ENCODE data around the gene ZFYVE16.
"Not testable (repeated sequence)": the region's sequence is repeated elsewhere in the genome, so short reads cannot be mapped to it uniquely, and the experiment has no call there.

Gene ZFYVE16

GRCh38 chr5:80411589-80412219, 3.8 kb downstream of the ZFYVE16 start:
- DNase-seq = no peak

- DNase-seq = no peak
These were observed 6.2 kb downstream of the ZFYVE16 start for GRCh38 chr5:80414113-80414512.

- no peak for DNase-seq
These were observed 10.1 kb downstream of the ZFYVE16 start for GRCh38 chr5:80417973-80418372.

GRCh38 chr5:80424365-80424764, 16.5 kb downstream of the ZFYVE16 start:
- DNase-seq = not testable (repeated sequence)

GRCh38 chr5:80435476-80435875, 27.6 kb downstream of the ZFYVE16 start:
- no peak for DNase-seq

GRCh38 chr5:80437326-80437725, 29.5 kb downstream of the ZFYVE16 start:
- no peak for DNase-seq

- DNase-seq = no peak
These were observed 30.9 kb downstream of the ZFYVE16 start for GRCh38 chr5:80438739-80439138.

- DNase-seq = no peak
These were observed 31.3 kb downstream of the ZFYVE16 start for GRCh38 chr5:80439213-80439612.

- no peak for DNase-seq
These were observed 34.9 kb downstream of the ZFYVE16 start for GRCh38 chr5:80442742-80443141.

- no peak for DNase-seq
These were observed 45.5 kb downstream of the ZFYVE16 start for GRCh38 chr5:80453366-80453765.

GRCh38 chr5:80463269-80463668, 55.4 kb downstream of the ZFYVE16 start:
- DNase-seq = no peak

GRCh38 chr5:80466669-80467485, 59.0 kb downstream of the ZFYVE16 start:
- no peak for DNase-seq

GRCh38 chr5:80468131-80468530, 60.3 kb downstream of the ZFYVE16 start:
- no peak for DNase-seq

- not testable (repeated sequence) for DNase-seq
These were observed 62.8 kb downstream of the ZFYVE16 start for GRCh38 chr5:80470631-80471030.

GRCh38 chr5:80474929-80475328, 67.1 kb downstream of the ZFYVE16 start:
- no peak for DNase-seq

GRCh38 chr5:80479713-80480112, 71.8 kb downstream of the ZFYVE16 start:
- no peak for DNase-seq

- no peak for DNase-seq
These were observed 72.5 kb downstream of the ZFYVE16 start for GRCh38 chr5:80480354-80480753.

- DNase-seq = no peak
These were observed 73.4 kb downstream of the ZFYVE16 start for GRCh38 chr5:80481019-80481893.

- no peak for DNase-seq
These were observed 74.7 kb downstream of the ZFYVE16 start for GRCh38 chr5:80482578-80482977.

- no peak for DNase-seq
These were observed 75.9 kb downstream of the ZFYVE16 start for GRCh38 chr5:80483636-80484232.

- DNase-seq = no peak
These were observed 79.6 kb downstream of the ZFYVE16 start for GRCh38 chr5:80487444-80487828.

GRCh38 chr5:80487829-80488721, 80.2 kb downstream of the ZFYVE16 start, which contains the start of gene FAM151B:
FAM151B (plus strand) TSS chr5:80488100; CDS start chr5:80488124, 24 bp downstream.
- peak; percentile 76 for DNase-seq

Data from activated naive CD4-positive, alpha-beta T cell treated with Interleukin-2 at 50 U/mL for 16 hours (primary cell).